GM18868 (cell line): ENCODE measurements around the gene TCHP.

Experiments
- ATAC-seq: cut with Tn5 transposase; IDR thresholded peaks from one replicate; pipeline ENCODE4 v1.9.1; 2021; ENCODE audit warnings: mild to moderate bottlenecking, moderate library complexity; ENCODE audit not compliant: unreplicated experiment

The TCHP gene

GRCh38 chr12:109961201-109961600, 61.1 kb downstream of the TCHP start:
- ATAC-seq: no peak

GRCh38 chr12:109961612-109962011, 61.5 kb downstream of the TCHP start:
- ATAC-seq: no peak

- no peak for ATAC-seq
These were observed 62.3 kb downstream of the TCHP start for GRCh38 chr12:109962398-109962797.

GRCh38 chr12:109963330-109963729, 63.3 kb downstream of the TCHP start:
- ATAC-seq: no peak

GRCh38 chr12:109963743-109964429, 63.8 kb downstream of the TCHP start:
- no peak for ATAC-seq

- ATAC-seq: no peak
These were observed 66.5 kb downstream of the TCHP start for GRCh38 chr12:109966546-109966945.

GRCh38 chr12:109967383-109968031, 67.4 kb downstream of the TCHP start:
- no peak for ATAC-seq
